OCI-LY1 (cell line): ENCODE results near the gene TP53.

Experiments
- EZH2 ChIP-seq: fragments of 200-600 bp; sonication (generic), shearing (Covaris generic); IDR thresholded peaks from 2 replicates; pipeline ENCODE4 v1.8.0; 2017; ENCODE audit warnings: borderline replicate concordance, mixed run types, mild to moderate bottlenecking, antibody characterized with exemption, low read length, moderate library complexity, mixed read lengths
- TF ChIP-seq, protein P1 (sequence below): fragments of 200-600 bp; sonication (generic), shearing (Covaris generic); IDR thresholded peaks from 2 replicates; pipeline ENCODE4 v1.5.1; 2017; ENCODE audit warnings: mild to moderate bottlenecking, antibody characterized with exemption, low read length, moderate library complexity, mixed read lengths

DNA sequence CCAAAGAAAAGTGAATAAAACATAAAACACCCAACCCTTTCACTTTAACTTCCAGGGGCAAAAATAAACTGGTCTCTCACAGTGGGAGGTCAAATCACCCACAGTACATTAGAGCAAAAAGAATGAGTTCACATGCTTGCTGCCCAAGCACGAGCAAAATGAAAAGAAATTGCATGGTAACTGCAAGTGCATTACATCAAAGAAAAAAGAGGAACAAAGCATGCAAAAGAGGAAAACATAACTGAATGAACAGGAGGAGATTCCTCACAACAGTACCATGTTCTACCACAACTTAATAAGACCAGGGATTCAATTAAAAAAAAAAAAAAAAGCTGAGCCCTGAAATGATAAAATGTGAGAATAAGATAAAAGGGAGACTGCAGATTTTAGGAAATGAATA lies 42.5 kb upstream of the TP53 start:
- TF ChIP-seq, protein P1, sequence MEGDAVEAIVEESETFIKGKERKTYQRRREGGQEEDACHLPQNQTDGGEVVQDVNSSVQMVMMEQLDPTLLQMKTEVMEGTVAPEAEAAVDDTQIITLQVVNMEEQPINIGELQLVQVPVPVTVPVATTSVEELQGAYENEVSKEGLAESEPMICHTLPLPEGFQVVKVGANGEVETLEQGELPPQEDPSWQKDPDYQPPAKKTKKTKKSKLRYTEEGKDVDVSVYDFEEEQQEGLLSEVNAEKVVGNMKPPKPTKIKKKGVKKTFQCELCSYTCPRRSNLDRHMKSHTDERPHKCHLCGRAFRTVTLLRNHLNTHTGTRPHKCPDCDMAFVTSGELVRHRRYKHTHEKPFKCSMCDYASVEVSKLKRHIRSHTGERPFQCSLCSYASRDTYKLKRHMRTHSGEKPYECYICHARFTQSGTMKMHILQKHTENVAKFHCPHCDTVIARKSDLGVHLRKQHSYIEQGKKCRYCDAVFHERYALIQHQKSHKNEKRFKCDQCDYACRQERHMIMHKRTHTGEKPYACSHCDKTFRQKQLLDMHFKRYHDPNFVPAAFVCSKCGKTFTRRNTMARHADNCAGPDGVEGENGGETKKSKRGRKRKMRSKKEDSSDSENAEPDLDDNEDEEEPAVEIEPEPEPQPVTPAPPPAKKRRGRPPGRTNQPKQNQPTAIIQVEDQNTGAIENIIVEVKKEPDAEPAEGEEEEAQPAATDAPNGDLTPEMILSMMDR, result no peak
- TF ChIP-seq EZH2, result no peak
